ENCODE data around the gene FCRLB.

DNA sequence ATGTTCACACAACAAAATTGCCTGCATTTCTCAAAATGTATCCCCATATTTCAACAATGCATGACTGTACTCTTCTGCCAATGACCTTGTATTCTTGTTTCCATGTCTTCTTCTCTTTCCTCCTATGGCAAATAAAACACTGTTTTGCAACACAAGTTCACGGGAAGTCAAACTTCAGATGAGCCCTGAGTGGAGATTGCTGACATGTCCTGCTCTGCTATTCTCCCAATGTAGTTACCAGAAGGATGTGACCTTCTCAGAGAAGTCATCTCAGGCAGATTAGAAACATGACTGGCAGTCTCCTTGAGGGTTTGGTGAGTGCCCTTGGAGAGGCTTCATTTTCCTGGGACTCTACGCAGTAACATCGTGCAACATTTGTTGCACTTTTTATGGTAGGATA is 42.8 kb upstream of the FCRLB start:
- TF ChIP-seq POLR2A (IDR thresholded peaks at IDR 0.05) (no peak), POLR2AphosphoS5 (IDR thresholded peaks at IDR 0.05) (no peak)
- TF ChIP-seq, protein P1, sequence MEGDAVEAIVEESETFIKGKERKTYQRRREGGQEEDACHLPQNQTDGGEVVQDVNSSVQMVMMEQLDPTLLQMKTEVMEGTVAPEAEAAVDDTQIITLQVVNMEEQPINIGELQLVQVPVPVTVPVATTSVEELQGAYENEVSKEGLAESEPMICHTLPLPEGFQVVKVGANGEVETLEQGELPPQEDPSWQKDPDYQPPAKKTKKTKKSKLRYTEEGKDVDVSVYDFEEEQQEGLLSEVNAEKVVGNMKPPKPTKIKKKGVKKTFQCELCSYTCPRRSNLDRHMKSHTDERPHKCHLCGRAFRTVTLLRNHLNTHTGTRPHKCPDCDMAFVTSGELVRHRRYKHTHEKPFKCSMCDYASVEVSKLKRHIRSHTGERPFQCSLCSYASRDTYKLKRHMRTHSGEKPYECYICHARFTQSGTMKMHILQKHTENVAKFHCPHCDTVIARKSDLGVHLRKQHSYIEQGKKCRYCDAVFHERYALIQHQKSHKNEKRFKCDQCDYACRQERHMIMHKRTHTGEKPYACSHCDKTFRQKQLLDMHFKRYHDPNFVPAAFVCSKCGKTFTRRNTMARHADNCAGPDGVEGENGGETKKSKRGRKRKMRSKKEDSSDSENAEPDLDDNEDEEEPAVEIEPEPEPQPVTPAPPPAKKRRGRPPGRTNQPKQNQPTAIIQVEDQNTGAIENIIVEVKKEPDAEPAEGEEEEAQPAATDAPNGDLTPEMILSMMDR (IDR thresholded peaks at IDR 0.05): no peak

Data from transverse colon (tissue), 4 donors.